T-helper 17 cell (primary cell): Measurements from ENCODE around the gene SCMH1. TPM values are rescaled to one million over a fixed set of nuclear protein-coding genes. Genes with fewer than 3 reads are reported as not detected.
A peak's percentile ranks its signal among the peaks of the same experiment; 100 is the strongest.

ENCODE experiments used
- ATAC-seq: fragments of 150-1000 bp; cut with Tn5 transposase; 2 replicates; pipeline ENCODE4 v1.10.0; 2021; ENCODE audit warnings: mild to moderate bottlenecking, moderate library complexity
- DNase-seq, 3 donors: peaks; one replicate each; pipeline versions ENCODE4 v3.0.0 to v3.0.0-alpha.2; 2020 to 2021
- H3K9me3 ChIP-seq: one replicate; pipeline ENCODE4 v1.7.0; 2013; ENCODE audit warnings: low read length, mild to moderate bottlenecking; ENCODE audit not compliant: control insufficient read depth, poor library complexity, severe bottlenecking
- H3K27ac Mint-ChIP-seq: one replicate; pipeline ENCODE4 v1.8.0; 2022; ENCODE audit warnings: mild to moderate bottlenecking, moderate library complexity, mixed read lengths
- H3K27me3 Mint-ChIP-seq: one replicate; pipeline ENCODE4 v1.8.0; 2022; ENCODE audit warnings: mixed read lengths
- H3K36me3 Mint-ChIP-seq: one replicate; pipeline ENCODE4 v1.8.0; 2022; ENCODE audit warnings: low read depth, mixed read lengths
- H3K4me1 Mint-ChIP-seq: one replicate; pipeline ENCODE4 v1.8.0; 2022; ENCODE audit warnings: mild to moderate bottlenecking, mixed read lengths
- H3K4me3 Mint-ChIP-seq: one replicate; pipeline ENCODE4 v1.8.0; 2022; ENCODE audit warnings: mild to moderate bottlenecking, moderate library complexity, mixed read lengths
- total RNA-seq, 4 donors: library from RNA in 2 of 4; stranded (reverse) in 2 of 4; gene quantifications; one replicate each; pipeline ENCODE4 v1.2.3 and lab custom pipeline; 2022 to 2026

The SCMH1 gene
- total RNA-seq, 2 donors from 2014 or later = 18.6 to 19.4 TPM

DNA sequence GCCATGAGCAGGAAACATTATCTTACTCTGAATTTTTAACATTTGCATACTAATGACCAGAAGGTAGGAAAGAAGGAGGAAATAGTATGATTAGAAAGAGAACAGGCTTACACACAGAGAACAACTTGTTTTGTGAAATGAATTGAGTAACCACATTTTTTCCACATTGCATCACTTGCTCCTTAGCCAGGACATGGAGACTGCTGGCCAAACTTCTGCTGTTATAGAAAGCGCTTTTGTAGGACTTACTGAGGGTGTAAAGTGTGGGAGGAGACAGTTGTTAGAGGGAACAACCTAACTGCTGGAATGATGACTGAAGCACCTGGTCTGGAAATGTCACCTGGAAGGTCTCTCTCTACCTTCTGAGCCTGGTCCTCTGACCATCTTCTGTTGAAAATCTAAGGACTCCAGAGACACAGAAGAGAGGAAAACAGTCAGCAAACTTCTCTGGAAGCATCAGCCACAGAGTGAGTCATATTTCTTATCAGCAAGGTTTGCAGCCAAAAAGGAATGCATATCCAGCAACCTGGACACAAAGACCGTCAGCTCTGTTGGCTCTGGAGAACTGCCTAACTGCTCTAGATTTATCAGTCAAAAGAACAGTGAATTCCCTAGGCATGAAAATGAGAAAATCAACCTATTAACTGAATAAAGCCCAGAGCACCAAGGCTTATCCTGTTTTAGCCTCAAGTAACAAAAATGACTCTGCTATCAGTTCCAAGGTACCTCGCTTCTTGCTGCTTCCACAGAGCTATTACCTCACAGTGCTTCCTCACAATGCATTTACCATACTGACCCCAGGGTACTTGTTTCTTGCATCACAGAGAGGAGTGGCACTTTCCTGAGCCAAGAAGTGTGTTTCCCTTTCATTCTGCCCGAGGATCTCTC is 132.6 kb downstream of the SCMH1 start:
- no peaks in the 10 kb centered on the region for H3K4me1 Mint-ChIP-seq
- H3K36me3 Mint-ChIP-seq = peaks cover 7% of the 10 kb centered on the region
- ATAC-seq = no peak
- H3K4me3 Mint-ChIP-seq = no peak overlapping the region
- no peak overlapping the region for H3K27ac Mint-ChIP-seq
- DNase-seq = no peak
- no peaks in the 10 kb centered on the region for H3K9me3 ChIP-seq
- H3K27me3 Mint-ChIP-seq = no peaks in the 10 kb centered on the region

DNA sequence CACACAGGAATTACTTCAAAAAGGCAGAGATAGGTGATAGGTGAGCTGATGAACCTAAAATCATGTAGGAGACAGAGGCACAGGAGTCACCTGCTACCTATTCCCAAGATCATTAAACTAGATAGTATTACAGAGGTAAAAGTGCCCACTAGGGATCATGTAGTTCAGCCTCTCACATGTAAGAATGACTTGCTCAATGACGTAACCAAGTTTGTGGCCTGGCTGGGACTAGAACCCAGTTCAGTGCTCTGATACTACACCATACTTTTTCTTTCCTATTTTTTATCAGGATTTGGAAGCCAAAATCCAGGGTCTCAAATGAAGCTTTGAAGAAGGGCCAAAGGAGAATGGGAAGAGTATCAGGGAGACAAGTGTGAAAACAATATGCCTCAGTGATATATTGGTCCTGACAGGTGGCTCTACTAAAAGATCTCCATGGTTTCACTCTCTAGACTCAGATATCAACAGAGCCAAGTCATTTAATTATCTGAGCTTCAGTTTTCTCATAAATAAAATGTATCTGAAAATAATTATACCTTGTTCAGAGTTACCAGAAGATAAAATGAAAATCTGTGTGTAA is 133.3 kb downstream of the SCMH1 start:
- ATAC-seq = no peak
- H3K9me3 ChIP-seq = no peaks in the 10 kb centered on the region
- Mint-ChIP-seq H3K27ac (no peak overlapping the region), H3K36me3 (peaks cover 7% of the 10 kb centered on the region), H3K4me1 (no peaks in the 10 kb centered on the region), H3K27me3 (no peaks in the 10 kb centered on the region), H3K4me3 (no peak overlapping the region)
- DNase-seq = no peak

DNA sequence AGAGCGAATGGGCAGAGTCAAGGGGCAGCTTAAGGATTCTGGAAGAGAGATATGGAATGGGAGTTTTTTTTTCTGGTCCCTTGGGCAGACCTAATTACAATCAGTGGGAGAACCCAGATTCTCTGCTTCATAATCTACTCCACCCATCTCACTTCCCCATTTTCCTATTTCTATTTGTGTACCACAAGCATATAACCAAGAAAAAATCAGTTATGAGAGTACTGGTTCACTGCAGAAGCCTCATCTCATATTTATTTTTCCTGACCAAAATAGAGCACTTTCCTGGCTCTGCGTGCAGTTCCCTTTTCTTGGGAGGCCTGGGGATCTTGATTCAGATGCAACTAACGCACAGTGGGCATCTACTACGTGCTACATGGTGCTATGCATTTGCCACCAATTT is 138.3 kb downstream of the SCMH1 start:
- Mint-ChIP-seq H3K4me1 (peaks cover 4% of the 10 kb centered on the region), H3K27ac (no peak overlapping the region), H3K36me3 (peaks cover 2% of the 10 kb centered on the region), H3K27me3 (no peaks in the 10 kb centered on the region), H3K4me3 (no peak overlapping the region)
- no peak for ATAC-seq
- DNase-seq = no peak
- no peaks in the 10 kb centered on the region for H3K9me3 ChIP-seq

DNA sequence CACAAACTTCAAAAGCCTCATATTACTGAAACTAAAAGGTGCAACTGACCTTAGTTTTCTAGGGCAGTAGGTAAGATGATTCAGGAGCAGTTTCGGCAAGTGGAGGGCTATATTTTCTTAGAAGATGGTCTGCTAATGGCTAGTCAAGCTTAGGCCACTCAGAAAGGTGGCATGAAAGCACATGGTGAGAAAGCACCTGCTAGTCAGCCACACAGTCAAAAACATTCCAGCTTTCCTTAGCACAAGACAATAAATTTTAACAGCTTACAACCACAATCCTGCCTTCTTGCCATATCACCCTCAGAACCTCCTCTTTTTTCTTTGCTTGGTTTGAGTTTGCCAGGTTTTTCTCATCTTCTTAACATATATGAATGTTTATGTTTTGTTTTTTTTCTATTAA is 139.5 kb downstream of the SCMH1 start:
- no peaks in the 10 kb centered on the region for H3K27me3 Mint-ChIP-seq
- DNase-seq = no peak

DNA sequence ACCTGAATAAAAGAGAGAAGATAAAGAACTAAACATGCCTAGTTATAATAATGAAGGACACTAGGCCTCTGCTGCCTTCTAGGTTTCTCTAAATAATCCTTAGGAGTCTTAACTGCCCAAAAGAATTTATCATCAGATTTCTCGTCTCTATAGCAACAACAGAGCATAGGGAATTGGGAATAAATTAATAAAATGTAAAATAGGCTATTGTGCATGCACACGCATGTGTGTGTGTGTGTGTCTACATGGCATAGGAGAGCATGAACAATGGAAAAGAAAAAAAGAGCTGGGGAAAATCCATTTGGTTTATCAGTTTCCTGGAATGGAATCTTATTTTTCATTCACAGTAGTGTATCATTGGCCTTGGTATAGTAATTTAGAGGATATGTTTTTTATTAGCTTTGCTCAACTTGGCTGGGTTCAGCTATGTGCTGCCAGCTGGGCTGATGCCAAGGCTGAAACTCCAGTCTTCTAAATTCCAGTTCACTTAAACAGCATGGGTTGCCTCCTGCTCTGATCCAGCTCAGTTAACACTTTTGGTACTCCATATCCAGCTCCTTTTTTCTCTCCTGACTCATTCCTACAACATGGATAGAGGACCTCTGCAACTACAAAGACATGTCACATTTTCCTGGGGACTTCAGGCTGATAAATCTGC is 140.0 kb downstream of the SCMH1 start:
- H3K27me3 Mint-ChIP-seq = no peaks in the 10 kb centered on the region
- no peak overlapping the region for H3K4me3 Mint-ChIP-seq
- DNase-seq (no peak), ATAC-seq (no peak)
- peaks cover 5% of the 10 kb centered on the region for H3K36me3 Mint-ChIP-seq
- no peaks in the 10 kb centered on the region for H3K9me3 ChIP-seq
- no peak overlapping the region for H3K27ac Mint-ChIP-seq
- peaks cover 6% of the 10 kb centered on the region for H3K4me1 Mint-ChIP-seq

More for the DNA sequence above, 139.5 kb downstream of the SCMH1 start:
- Mint-ChIP-seq H3K27ac (no peak overlapping the region), H3K4me1 (peaks cover 4% of the 10 kb centered on the region), H3K4me3 (no peak overlapping the region), H3K36me3 (peaks cover 3% of the 10 kb centered on the region)
- no peak for ATAC-seq
- H3K9me3 ChIP-seq = no peaks in the 10 kb centered on the region

DNA sequence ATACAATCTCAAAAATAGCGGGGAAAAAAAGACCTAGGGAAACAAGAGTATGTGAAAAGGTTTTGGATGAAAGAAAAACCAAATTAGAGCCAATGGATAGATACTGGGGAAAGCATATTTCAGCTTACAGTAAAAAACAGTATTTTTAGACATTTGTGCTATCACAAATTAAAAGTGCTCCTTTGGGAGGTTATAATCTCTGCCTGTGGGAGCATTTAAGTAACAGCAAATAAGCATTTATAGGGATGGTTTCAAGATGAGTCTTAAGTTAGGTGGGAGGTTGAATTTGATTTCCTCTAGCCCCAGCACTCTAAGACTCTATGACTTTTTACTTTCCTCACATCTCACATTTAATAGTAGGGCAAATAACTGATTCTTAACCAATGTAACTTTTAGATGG is 141.0 kb downstream of the SCMH1 start:
- Mint-ChIP-seq H3K36me3 (peaks cover 5% of the 10 kb centered on the region), H3K4me1 (peaks cover 6% of the 10 kb centered on the region), H3K27ac (no peak overlapping the region), H3K27me3 (no peaks in the 10 kb centered on the region), H3K4me3 (no peak overlapping the region)
- ATAC-seq (no peak), DNase-seq (no peak)
- no peaks in the 10 kb centered on the region for H3K9me3 ChIP-seq

DNA sequence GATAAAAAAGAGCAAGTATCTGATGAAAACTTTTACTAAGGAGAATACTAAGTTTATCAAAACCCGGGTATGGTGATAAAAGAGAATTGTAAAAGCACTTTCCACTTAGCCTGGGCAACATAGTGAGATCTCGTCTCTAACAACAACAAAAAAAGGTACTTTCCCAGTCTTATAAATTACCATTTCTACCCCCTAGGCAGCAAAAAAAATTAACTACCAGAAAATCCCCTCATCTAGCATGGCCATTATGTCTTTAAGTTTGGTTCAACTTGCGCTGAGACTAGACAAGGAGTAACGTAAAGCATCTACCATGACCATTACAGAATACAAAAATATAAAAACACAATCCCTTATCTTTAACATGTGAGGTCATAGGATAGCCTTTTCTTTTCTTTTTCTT is 141.9 kb downstream of the SCMH1 start:
- H3K27me3 Mint-ChIP-seq = no peaks in the 10 kb centered on the region
- H3K4me1 Mint-ChIP-seq = peaks cover 6% of the 10 kb centered on the region
- no peaks in the 10 kb centered on the region for H3K9me3 ChIP-seq
- no peak for ATAC-seq
- H3K27ac Mint-ChIP-seq = peak overlapping the region; percentile 21
- H3K36me3 Mint-ChIP-seq = peaks cover 5% of the 10 kb centered on the region
- DNase-seq = no peak
- H3K4me3 Mint-ChIP-seq = no peak overlapping the region

DNA sequence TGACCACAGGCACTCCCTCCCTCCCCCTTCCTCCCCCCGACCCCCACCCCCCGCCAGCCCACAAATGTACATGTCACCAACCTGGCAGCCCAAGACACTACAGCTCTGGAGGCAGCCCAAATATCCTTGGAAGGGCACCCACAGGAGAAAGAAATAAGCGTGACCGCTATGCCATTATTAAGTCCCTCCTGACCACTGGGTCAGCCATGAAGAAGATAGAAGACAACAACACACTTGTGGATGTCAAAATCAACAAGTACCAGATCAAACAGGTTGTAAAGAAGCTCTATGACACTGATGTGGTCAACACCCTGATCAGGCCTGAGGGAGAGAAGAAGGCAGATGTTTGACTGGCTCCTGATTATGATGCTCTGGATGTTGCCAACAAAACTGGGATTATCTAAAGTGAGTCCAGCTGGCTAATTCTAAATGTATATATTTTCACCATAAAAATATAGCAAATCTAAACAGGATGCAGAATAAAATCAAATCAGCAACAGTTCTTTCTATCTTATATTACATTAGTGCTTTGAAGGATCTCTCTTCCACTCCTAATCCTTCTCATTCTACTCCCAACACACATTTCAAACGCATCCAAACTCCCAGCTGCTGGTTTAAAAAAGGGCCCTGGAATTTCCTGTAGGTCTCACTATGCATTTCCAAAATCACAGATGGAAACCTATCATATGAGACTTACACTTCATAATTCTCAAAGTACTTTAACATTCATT is 143.2 kb downstream of the SCMH1 start:
- DNase-seq (no peak), ATAC-seq (no peak)
- H3K4me1 Mint-ChIP-seq = peaks cover 6% of the 10 kb centered on the region
- H3K27me3 Mint-ChIP-seq = no peaks in the 10 kb centered on the region
- no peak overlapping the region for H3K27ac Mint-ChIP-seq
- peaks cover 8% of the 10 kb centered on the region for H3K36me3 Mint-ChIP-seq
- no peak overlapping the region for H3K4me3 Mint-ChIP-seq
- H3K9me3 ChIP-seq = no peaks in the 10 kb centered on the region

DNA sequence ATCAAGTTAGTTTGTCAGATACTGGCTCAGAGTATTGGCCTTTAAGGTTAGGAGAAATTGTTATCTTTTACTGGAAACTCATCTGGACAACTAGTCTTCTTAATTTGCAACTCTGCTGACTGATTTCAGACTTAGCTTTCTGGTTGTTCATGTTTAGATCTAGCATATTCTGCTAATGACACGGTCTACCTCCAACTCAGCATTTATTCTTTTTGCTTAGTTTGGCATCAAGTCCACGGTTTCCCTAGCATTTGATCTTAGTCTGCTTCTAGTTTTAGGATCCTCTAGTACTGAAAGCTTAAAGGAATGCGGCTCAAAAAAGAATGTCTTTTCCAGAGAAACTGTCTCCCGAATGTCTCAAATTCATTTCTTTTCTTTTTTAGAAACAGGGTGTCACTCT is 145.0 kb downstream of the SCMH1 start:
- peaks cover 6% of the 10 kb centered on the region for H3K36me3 Mint-ChIP-seq
- no peaks in the 10 kb centered on the region for H3K27me3 Mint-ChIP-seq
- H3K27ac Mint-ChIP-seq = peak overlapping the region; percentile 89
- ATAC-seq (no peak), DNase-seq (no peak)
- no peaks in the 10 kb centered on the region for H3K9me3 ChIP-seq
- peaks cover 2% of the 10 kb centered on the region for H3K4me1 Mint-ChIP-seq
- no peak overlapping the region for H3K4me3 Mint-ChIP-seq

DNA sequence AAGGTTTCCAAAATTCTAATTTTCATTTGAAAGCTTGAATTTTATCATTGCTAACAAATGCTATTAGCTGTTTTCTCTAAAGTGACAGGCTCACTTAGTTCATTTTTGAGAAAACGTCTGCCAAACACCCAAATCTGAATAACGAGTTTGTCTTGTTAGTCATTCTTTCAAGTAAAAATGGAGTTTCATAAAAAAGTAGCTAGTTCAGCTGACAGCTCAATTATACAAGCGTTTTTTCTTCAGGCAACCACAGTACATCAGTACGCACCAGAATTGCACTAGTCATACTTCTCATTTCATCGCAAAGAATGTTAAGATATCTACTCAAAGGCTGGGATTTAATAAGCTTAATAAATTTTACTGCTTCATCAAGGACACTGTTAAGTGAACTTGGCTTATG is 148.3 kb downstream of the SCMH1 start:
- no peak overlapping the region for H3K4me3 Mint-ChIP-seq

DNA sequence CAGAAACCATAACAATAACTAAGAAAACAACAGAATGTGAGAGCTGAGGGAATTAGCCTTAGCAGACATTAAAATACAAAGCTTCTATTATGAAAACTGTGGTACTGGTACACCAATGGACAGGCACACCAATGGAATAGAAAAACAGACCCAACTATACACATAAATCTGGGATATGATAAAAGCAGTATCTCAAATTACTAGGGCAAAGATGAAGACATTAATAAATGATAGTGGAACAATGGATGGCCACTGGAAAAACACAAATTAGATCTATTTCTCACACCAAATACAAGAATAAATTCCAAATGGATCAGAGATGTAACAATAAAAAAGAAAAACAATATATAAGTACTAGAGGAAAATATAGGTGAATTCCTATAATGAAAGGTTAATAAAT is 155.2 kb downstream of the SCMH1 start:
- Mint-ChIP-seq H3K4me3 (no peak overlapping the region), H3K4me1 (peaks cover 4% of the 10 kb centered on the region), H3K36me3 (peaks cover 2% of the 10 kb centered on the region), H3K27me3 (no peaks in the 10 kb centered on the region), H3K27ac (no peak overlapping the region)
- H3K9me3 ChIP-seq = no peaks in the 10 kb centered on the region
- DNase-seq (no peak), ATAC-seq (no peak)

More for the DNA sequence above, 148.3 kb downstream of the SCMH1 start:
- H3K4me1 Mint-ChIP-seq = peaks cover 4% of the 10 kb centered on the region
- H3K36me3 Mint-ChIP-seq = peaks cover 6% of the 10 kb centered on the region
- no peaks in the 10 kb centered on the region for H3K9me3 ChIP-seq
- H3K27me3 Mint-ChIP-seq = no peaks in the 10 kb centered on the region
- no peak for DNase-seq
- no peak overlapping the region for H3K27ac Mint-ChIP-seq
- ATAC-seq = no peak

DNA sequence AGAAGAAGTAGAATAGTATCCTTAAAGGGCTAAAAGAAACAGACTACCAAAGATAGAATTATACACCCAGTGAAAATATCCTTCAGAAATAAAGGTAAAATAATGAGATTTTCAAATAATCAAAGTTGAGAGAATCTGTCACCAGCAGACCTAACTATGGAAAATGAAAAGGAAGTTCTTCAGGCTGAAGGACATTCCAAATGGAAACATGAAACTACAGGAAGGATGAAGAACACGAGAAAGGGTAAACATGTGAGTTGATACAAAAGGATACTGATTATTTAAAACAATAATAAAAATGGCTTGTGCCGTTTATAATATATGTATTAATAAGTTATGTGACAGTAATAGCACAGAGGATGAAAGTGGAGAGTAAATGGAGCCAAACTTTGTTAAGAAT is 163.5 kb downstream of the SCMH1 start:
- no peak for ATAC-seq
- Mint-ChIP-seq H3K4me1 (no peaks in the 10 kb centered on the region), H3K36me3 (peaks cover 3% of the 10 kb centered on the region), H3K4me3 (no peak overlapping the region), H3K27ac (no peak overlapping the region), H3K27me3 (no peaks in the 10 kb centered on the region)
- DNase-seq = no peak
- H3K9me3 ChIP-seq = no peaks in the 10 kb centered on the region

DNA sequence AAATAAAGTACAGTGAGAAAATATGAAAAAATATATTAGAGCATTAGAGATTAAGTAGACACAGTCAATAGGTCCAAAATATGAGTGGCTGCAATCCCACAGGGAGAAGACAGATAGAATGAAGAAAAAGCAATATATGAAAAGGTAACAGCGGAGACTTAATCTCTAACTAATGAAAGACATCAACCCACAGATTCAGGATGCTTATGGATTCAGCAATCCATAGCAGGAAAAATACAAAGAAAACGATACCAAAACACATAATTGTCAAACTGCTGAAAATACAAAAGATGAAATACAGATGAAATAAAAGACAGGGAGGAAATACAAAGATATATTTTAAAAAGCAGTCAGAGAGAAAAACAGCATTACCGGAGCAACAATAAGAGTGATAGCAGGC is 163.9 kb downstream of the SCMH1 start:
- no peak overlapping the region for H3K27ac Mint-ChIP-seq
- H3K27me3 Mint-ChIP-seq = no peaks in the 10 kb centered on the region
- no peaks in the 10 kb centered on the region for H3K9me3 ChIP-seq
- H3K4me1 Mint-ChIP-seq = no peaks in the 10 kb centered on the region
- ATAC-seq (no peak), DNase-seq (no peak)
- H3K4me3 Mint-ChIP-seq = no peak overlapping the region
- peaks cover 4% of the 10 kb centered on the region for H3K36me3 Mint-ChIP-seq
